Measurements from ENCODE around the gene SCML1.

The SCML1 gene, protein sequence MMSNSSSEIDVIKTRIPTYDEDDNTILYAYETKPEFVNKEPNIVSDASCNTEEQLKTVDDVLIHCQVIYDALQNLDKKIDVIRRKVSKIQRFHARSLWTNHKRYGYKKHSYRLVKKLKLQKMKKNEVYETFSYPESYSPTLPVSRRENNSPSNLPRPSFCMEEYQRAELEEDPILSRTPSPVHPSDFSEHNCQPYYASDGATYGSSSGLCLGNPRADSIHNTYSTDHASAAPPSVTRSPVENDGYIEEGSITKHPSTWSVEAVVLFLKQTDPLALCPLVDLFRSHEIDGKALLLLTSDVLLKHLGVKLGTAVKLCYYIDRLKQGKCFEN

DNA sequence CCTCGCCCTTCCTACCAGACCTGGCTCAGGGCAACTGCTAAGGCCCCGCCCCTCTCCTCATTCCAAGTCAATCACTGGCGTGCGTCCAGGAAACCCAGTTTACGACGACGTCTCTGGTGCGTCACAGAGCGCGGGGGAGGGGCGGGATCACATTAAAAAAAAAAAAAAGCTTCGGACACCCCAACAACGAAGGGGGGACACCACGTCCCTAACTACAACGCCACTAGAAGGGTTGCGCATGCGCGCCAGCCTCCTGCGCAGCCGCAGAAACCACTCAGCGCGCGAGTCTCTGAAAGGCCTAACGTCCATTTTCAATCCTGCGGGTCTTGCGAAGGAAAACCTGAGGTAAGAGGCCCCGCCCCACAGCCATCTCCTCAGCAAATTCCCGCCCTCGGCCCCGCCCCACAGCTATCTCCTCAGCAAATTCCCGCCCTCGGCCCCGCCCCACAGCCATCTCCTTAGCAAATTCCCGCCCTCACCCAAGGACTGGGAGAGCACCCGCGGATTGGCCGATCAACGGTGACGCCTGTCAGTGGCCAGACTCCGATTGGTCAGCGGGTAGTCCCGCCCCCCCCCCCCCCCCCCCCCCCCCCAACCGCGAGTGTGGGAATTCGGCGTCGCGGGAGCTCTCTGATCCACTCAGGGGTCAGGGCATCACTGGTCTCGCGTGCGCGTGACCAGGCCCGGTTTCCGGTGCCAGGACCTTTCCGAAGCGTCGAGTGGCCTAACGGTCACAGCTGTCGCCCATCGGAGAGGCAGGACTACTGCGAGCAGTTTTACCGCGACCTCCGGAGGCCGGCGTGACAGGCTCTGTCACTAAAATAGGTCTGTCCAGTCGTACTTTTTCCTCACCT is at the start of gene SCML1:
SCML1 (plus strand) TSS at position 638 of the 854 bp plus-strand sequence. CDS start 6,694 bp downstream, outside the sequence.
- peak; percentile 94 for DNase-seq (ENCODE audit: low read depth)

- no peak for DNase-seq (ENCODE audit: low read depth)
These were observed 49.6 kb upstream of the SCML1 start for GRCh38 chrX:17687648-17688047.

- DNase-seq (ENCODE audit: low read depth), result peak; percentile 57
These were observed 47.3 kb upstream of the SCML1 start for GRCh38 chrX:17689971-17690409.

GRCh38 chrX:17692709-17693346 is 44.5 kb upstream of the SCML1 start:
- DNase-seq (ENCODE audit: low read depth), result peak; percentile 86

DNA sequence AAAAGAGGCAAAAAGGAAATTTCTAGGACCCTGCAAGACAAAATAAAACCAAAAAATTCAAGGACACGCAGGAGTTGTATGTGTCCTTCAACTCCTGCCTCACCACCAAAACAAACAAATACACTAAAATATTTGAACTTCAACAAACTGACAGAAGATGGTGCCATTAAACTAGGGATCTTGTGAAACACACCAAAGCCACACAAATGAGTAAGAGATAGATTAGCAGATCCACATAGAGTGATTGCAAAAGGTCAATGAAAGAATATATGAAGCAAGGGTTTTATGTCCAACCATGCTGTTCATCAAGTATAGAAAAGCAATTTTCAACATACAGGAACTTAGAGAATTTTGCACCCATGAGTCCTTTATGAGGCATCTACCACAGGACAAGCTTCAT is 40.1 kb upstream of the SCML1 start:
- peak; percentile 29 for DNase-seq (ENCODE audit: low read depth)

GRCh38 chrX:17700976-17701375 is 36.3 kb upstream of the SCML1 start:
- DNase-seq (ENCODE audit: low read depth), result peak; percentile 5

- DNase-seq (ENCODE audit: low read depth), result peak; percentile 55
These were observed 34.1 kb upstream of the SCML1 start for GRCh38 chrX:17703201-17703600.

GRCh38 chrX:17705211-17705610 is 32.1 kb upstream of the SCML1 start:
- no peak for DNase-seq (ENCODE audit: low read depth)

DNA sequence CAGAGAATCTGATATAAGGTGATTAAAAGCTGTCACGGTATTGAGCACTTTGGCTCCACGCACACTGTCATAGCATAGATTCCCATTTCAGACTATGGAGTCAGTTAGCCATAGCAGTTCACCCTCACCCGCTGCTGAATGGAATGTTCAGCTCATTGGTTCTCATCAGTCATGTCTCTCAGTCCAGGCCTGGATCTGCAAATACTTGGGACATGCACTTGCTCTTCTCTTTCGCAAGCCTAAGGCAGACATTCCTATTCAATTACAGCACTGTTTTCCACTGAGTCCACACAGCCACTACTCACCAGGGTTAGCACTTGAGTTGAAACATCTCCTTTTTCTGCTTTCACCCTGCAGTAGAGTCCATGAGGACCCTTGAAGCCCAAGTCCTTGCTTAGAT is 30.6 kb upstream of the SCML1 start:
- peak; percentile 78 for DNase-seq (ENCODE audit: low read depth)

DNA sequence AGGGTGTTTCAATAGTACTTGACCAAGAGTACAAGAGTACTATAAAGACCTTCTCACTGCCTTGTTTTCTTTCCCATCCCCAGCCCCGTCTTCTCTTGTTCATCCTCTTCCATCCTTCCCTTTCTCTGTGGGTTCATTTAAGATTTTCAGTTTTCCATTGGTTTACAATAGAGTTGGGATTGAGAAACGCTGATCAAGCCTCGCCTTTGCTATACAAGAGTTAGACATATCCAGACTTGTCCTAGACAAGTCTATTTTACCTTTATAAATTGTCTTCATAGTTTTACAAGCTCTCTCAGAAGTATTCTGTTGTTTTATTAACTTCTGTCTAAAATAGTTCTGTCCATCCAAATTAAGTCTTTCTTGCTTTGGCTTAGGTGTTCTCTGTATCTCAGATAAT is 29.6 kb upstream of the SCML1 start:
- DNase-seq (ENCODE audit: low read depth), result no peak

GRCh38 chrX:17710871-17711301 is 26.4 kb upstream of the SCML1 start:
- DNase-seq (ENCODE audit: low read depth), result no peak

- DNase-seq (ENCODE audit: low read depth), result no peak
These were observed 24.0 kb upstream of the SCML1 start for GRCh38 chrX:17713288-17713687.

- DNase-seq (ENCODE audit: low read depth), result no peak
These were observed 18.6 kb upstream of the SCML1 start for GRCh38 chrX:17718649-17719165.

- DNase-seq (ENCODE audit: low read depth), result no peak
These were observed 17.6 kb upstream of the SCML1 start for GRCh38 chrX:17719711-17720110.

- DNase-seq (ENCODE audit: low read depth), result no peak
These were observed 15.6 kb upstream of the SCML1 start for GRCh38 chrX:17721715-17722114.

DNA sequence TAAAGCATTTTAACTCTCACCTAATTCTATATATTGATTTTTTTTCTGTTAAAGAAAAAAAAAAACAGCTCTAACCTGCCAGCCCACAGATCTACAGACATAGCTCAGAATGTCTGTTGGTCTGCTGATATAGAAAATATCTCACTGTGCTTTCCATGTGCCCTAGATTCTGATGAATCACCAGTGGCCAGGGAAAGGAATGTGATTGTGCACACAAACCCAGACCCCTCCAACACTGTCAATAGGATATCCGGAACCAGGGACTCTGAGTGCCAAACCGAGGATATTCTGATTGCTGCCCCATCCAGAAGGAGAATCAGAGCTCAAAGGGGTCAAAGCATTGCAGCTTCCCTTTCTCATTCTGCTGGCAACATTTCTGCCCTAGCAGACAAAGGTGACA is 12.1 kb upstream of the SCML1 start:
- DNase-seq (ENCODE audit: low read depth), result peak; percentile 2

GRCh38 chrX:17732138-17732783 is 5.0 kb upstream of the SCML1 start:
- no peak for DNase-seq (ENCODE audit: low read depth)

GRCh38 chrX:17735406-17735805 is 1.9 kb upstream of the SCML1 start:
- DNase-seq (ENCODE audit: low read depth), result no peak

DNA sequence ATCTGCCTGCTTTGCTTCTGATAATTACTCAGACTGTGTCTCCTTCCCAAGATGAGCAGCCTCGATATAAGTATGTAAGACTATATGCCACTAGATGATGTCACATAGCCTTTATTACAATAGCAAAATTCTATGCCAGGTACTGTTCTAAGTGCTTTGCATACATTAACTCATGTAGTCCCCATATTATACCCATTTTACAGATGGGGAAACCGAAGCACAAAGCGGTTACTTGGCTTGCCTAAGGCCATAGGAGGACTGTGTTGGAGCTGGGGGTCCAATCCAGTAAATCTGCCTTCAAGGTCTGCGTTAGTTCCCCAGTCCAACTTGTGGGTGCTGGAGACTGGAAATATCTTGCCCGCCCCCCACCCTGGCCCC is 826 bp upstream of the SCML1 start:
- DNase-seq (ENCODE audit: low read depth), result no peak

DNA sequence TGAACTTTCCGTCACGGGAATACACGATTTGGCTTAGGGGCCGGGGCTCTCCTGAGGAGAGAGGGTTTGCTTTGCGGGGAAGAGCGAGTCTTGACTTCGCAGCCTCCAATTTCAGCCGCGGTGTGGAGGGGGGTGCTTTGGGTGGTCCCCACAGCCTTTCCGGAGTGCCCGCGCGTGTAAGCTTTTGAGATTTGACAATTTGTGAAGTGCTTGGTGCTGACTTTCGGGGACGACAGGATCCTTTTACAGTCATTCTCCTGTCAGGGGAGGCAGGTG is 355 bp downstream of the SCML1 start:
- no peak for DNase-seq (ENCODE audit: low read depth)

- peak; percentile 62 for DNase-seq (ENCODE audit: low read depth)
These were observed 857 bp downstream of the SCML1 start for GRCh38 chrX:17737986-17738713.

Measured in ELR (cell line).